Mesenchymal stem cell (in vitro differentiated cells and primary cell): ENCODE data around the gene IFNL3.
"Not testable (repeated sequence)": the region's sequence is repeated elsewhere in the genome, so short reads cannot be mapped to it uniquely, and the experiment has no call there.

Experiments
- DNase-seq: peaks from one replicate; pipeline ENCODE4 v3.0.0-alpha.2; 2013
- H2AFZ ChIP-seq: one replicate; pipeline ENCODE4 v1.6.1; 2013; ENCODE audit warnings: low read depth, mild to moderate bottlenecking, control low read depth, inconsistent platforms, low read length, moderate library complexity
- H2AK5ac ChIP-seq: 2 replicates; pipeline ENCODE4 v1.6.1; 2013; ENCODE audit warnings: low read length, moderate library complexity, mild to moderate bottlenecking, inconsistent platforms; ENCODE audit not compliant: severe bottlenecking
- H2BK120ac ChIP-seq: one replicate; pipeline ENCODE4 v1.6.1; 2013; ENCODE audit warnings: low read depth, mild to moderate bottlenecking, inconsistent platforms, low read length, moderate library complexity
- H2BK12ac ChIP-seq, 2 experiments: one replicate each; pipeline ENCODE4 v1.6.1; 2013; ENCODE audit warnings: inconsistent platforms in 2 of 2, low read length in 2 of 2, mild to moderate bottlenecking in 2 of 2, moderate library complexity in 2 of 2, control low read depth in 1 of 2
- H2BK15ac ChIP-seq: one replicate; pipeline ENCODE4 v1.6.1; 2013; ENCODE audit warnings: mild to moderate bottlenecking, low read depth, inconsistent platforms; ENCODE audit not compliant: poor library complexity, severe bottlenecking
- H2BK5ac ChIP-seq: 2 replicates; pipeline ENCODE4 v1.6.1; 2013; ENCODE audit warnings: low read depth, mild to moderate bottlenecking, low read length, control low read depth, inconsistent platforms; ENCODE audit not compliant: poor library complexity, severe bottlenecking
- H3K14ac ChIP-seq, 2 experiments: one replicate each; pipeline ENCODE4 v1.6.1; 2013; ENCODE audit warnings: inconsistent platforms in 2 of 2, low read length in 2 of 2, control low read depth in 1 of 2, mild to moderate bottlenecking in 1 of 2, moderate library complexity in 1 of 2
- H3K18ac ChIP-seq, 2 experiments: one replicate each; pipeline ENCODE4 v1.6.1; 2013; ENCODE audit warnings: inconsistent platforms in 2 of 2, low read length in 2 of 2, control low read depth in 1 of 2, low read depth in 1 of 2, mild to moderate bottlenecking in 1 of 2
- H3K23ac ChIP-seq, 2 experiments: one replicate each; pipeline ENCODE4 v1.6.1; 2013; ENCODE audit warnings: inconsistent platforms in 2 of 2, low read length in 2 of 2, mild to moderate bottlenecking in 2 of 2, moderate library complexity in 2 of 2, control low read depth in 1 of 2
- H3K27ac ChIP-seq: 2 replicates; pipeline ENCODE4 v1.5.1; 2013; ENCODE audit warnings: mild to moderate bottlenecking, moderate library complexity, low read length, control low read depth, inconsistent platforms; ENCODE audit not compliant: poor library complexity, severe bottlenecking
- H3K27me3 ChIP-seq, 2 experiments: 2 replicates each; pipeline versions ENCODE4 v1.6.1 to v1.7.0; 2013; ENCODE audit warnings: low read length in 2 of 2, mild to moderate bottlenecking in 2 of 2, moderate library complexity in 2 of 2, control low read depth in 1 of 2, inconsistent platforms in 1 of 2; ENCODE audit not compliant: control insufficient read depth in 1 of 2, insufficient read depth in 1 of 2
- H3K36me3 ChIP-seq, 2 experiments: 2 replicates each; pipeline versions ENCODE4 v1.6.1 to v1.7.0; 2013; ENCODE audit warnings: low read length in 2 of 2, control low read depth in 1 of 2, inconsistent platforms in 1 of 2, low read depth in 1 of 2, mild to moderate bottlenecking in 1 of 2; ENCODE audit not compliant: insufficient read depth in 2 of 2, control insufficient read depth in 1 of 2
- H3K4ac ChIP-seq, 2 experiments: one replicate each; pipeline ENCODE4 v1.6.1; 2013; ENCODE audit warnings: inconsistent platforms in 2 of 2, low read length in 2 of 2, mild to moderate bottlenecking in 2 of 2, moderate library complexity in 2 of 2, control low read depth in 1 of 2, low read depth in 1 of 2
- H3K4me1 ChIP-seq: 2 replicates; pipeline ENCODE4 v1.6.1; 2013; ENCODE audit warnings: low read depth, low read length, control low read depth; ENCODE audit not compliant: control insufficient read depth, insufficient read depth
- H3K4me2 ChIP-seq: 2 replicates; pipeline ENCODE4 v1.6.1; 2013; ENCODE audit warnings: low read length, mild to moderate bottlenecking, inconsistent platforms; ENCODE audit not compliant: poor library complexity, severe bottlenecking
- H3K4me3 ChIP-seq, 2 experiments: 2 replicates each; pipeline versions ENCODE4 v1.5.1 to v1.7.0; 2013; ENCODE audit warnings: low read length in 2 of 2, mild to moderate bottlenecking in 2 of 2, control low read depth in 1 of 2, low read depth in 1 of 2; ENCODE audit not compliant: insufficient read depth in 1 of 2
- H3K79me1 ChIP-seq: replicated peaks from 2 replicates; pipeline ENCODE4 v1.6.1; 2013; ENCODE audit warnings: mild to moderate bottlenecking, control low read depth, low read length, inconsistent platforms; ENCODE audit not compliant: poor library complexity, severe bottlenecking
- H3K9ac ChIP-seq: 2 replicates; pipeline ENCODE4 v1.7.0; 2013; ENCODE audit warnings: mild to moderate bottlenecking, low read length, moderate library complexity
- H3K9me3 ChIP-seq: 2 replicates; pipeline ENCODE4 v1.7.0; 2013; ENCODE audit warnings: mild to moderate bottlenecking, low read length; ENCODE audit not compliant: control insufficient read depth
- H4K8ac ChIP-seq: one replicate; pipeline ENCODE4 v1.6.1; 2013; ENCODE audit warnings: inconsistent platforms, mild to moderate bottlenecking, low read length, moderate library complexity
- H4K91ac ChIP-seq: one replicate; pipeline ENCODE4 v1.6.1; 2013; ENCODE audit warnings: mild to moderate bottlenecking, low read length, inconsistent platforms
- WGBS: methylation state at CpG from one replicate; pipeline ENCODE4 v1.1.7; 2013; ENCODE audit warnings: mixed read lengths; 5-methylcytosine and 5-hydroxymethylcytosine counted together

Gene IFNL3

GRCh38 chr19:39223703-39224279, 21.0 kb downstream of the IFNL3 start:
- Histone ChIP-seq H3K4ac (no peak overlapping the region), H2BK12ac (no peak overlapping the region), H2BK120ac (no peak overlapping the region), H3K9ac (no peak overlapping the region), H3K4me2 (no peak overlapping the region), H3K14ac (no peak overlapping the region), H3K79me1 (no peaks in the 10 kb centered on the region), H3K18ac (no peak overlapping the region), H2BK15ac (no peak overlapping the region), H4K8ac (no peak overlapping the region), H3K23ac (no peak overlapping the region), H3K27me3 (peaks cover 16 to 38% of the 10 kb centered on the region in 2 experiments), H3K36me3 (no peaks in the 10 kb centered on the region), H3K27ac (no peak overlapping the region), H2AFZ (no peak overlapping the region), H3K4me3 (no peak overlapping the region), H2AK5ac (no peak overlapping the region), H3K9me3 (no peaks in the 10 kb centered on the region), H3K4me1 (no peaks in the 10 kb centered on the region), H4K91ac (no peak overlapping the region), H2BK5ac (no peak overlapping the region)
- 0% methylated on average over 2 of the region's 4 CpGs for WGBS
- peak; percentile 42 for DNase-seq

DNA sequence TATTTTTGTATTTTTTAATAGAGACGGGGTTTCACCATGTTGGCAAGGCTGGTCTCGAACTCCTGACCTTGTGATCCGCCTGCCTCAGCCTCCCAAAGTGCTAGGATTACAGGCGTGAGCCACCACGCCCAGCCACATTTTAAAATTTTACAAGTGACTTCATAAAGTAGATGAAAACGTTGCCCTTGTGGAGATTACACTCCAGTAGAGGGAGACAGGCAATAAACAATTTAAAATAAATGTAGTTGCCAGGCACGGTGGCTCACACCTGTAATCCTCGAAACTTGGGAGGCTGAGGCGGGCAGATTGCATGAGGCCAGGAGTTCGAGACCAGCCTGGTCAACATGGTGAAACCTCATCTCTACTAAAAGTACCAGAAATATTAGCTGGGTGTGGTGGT, 25.7 kb downstream of the IFNL3 start:
- not testable (repeated sequence) for H2BK12ac ChIP-seq, H2BK15ac ChIP-seq, H3K36me3 ChIP-seq, H3K27ac ChIP-seq, H3K4me3 ChIP-seq, H3K9ac ChIP-seq, H3K14ac ChIP-seq, H4K91ac ChIP-seq, H3K4me2 ChIP-seq, H3K4ac ChIP-seq, H3K9me3 ChIP-seq, H2AK5ac ChIP-seq, DNase-seq, H2BK120ac ChIP-seq, H3K18ac ChIP-seq, H2AFZ ChIP-seq, H3K79me1 ChIP-seq, H2BK5ac ChIP-seq, H3K4me1 ChIP-seq, H4K8ac ChIP-seq, H3K23ac ChIP-seq
- WGBS, result 73% methylated on average over 9 of the region's 10 CpGs
- peaks cover 9 to 37% of the 10 kb centered on the region in 2 experiments for H3K27me3 ChIP-seq

GRCh38 chr19:39218230-39219007, 26.4 kb downstream of the IFNL3 start:
- no peak overlapping the region for H2AK5ac ChIP-seq
- no peak overlapping the region for H2BK5ac ChIP-seq
- H2BK12ac ChIP-seq, result no peak overlapping the region
- H3K18ac ChIP-seq, result no peak overlapping the region
- H2BK120ac ChIP-seq, result no peak overlapping the region
- H3K79me1 ChIP-seq, result no peaks in the 10 kb centered on the region
- H2AFZ ChIP-seq, result no peak overlapping the region
- no peak overlapping the region for H3K14ac ChIP-seq
- peaks cover 9% of the 10 kb centered on the region for H3K9me3 ChIP-seq
- H3K36me3 ChIP-seq, result no peaks in the 10 kb centered on the region
- DNase-seq, result no peak
- H3K27me3 ChIP-seq, result peaks cover 9 to 30% of the 10 kb centered on the region in 2 experiments
- no peak overlapping the region for H3K23ac ChIP-seq
- no peak overlapping the region for H4K91ac ChIP-seq
- WGBS, result 87% methylated on average over 14 of the region's 15 CpGs
- H4K8ac ChIP-seq, result no peak overlapping the region
- H3K27ac ChIP-seq, result no peak overlapping the region
- H3K9ac ChIP-seq, result no peak overlapping the region
- H3K4me1 ChIP-seq, result no peaks in the 10 kb centered on the region
- no peak overlapping the region for H2BK15ac ChIP-seq
- H3K4me3 ChIP-seq, result no peak overlapping the region
- no peak overlapping the region for H3K4ac ChIP-seq
- H3K4me2 ChIP-seq, result no peak overlapping the region

- no peak overlapping the region for H4K8ac ChIP-seq
Measured at GRCh38 chr19:39217094-39217493, 27.7 kb downstream of the IFNL3 start.

More at GRCh38 chr19:39217094-39217493, 27.7 kb downstream of the IFNL3 start:
- Histone ChIP-seq H3K9ac (no peak overlapping the region), H3K4me2 (no peak overlapping the region), H3K36me3 (no peaks in the 10 kb centered on the region), H2AFZ (no peak overlapping the region), H4K91ac (no peak overlapping the region), H3K27ac (no peak overlapping the region), H3K9me3 (peaks cover 9% of the 10 kb centered on the region), H2BK15ac (no peak overlapping the region), H3K4me3 (no peak overlapping the region), H2BK12ac (no peak overlapping the region), H2AK5ac (no peak overlapping the region), H2BK5ac (no peak overlapping the region), H3K79me1 (no peaks in the 10 kb centered on the region), H2BK120ac (no peak overlapping the region), H3K4ac (no peak overlapping the region), H3K27me3 (peaks cover 14 to 26% of the 10 kb centered on the region in 2 experiments), H3K23ac (no peak overlapping the region), H3K4me1 (no peaks in the 10 kb centered on the region), H3K18ac (no peak overlapping the region), H3K14ac (no peak overlapping the region)
- DNase-seq, result no peak
- WGBS, result 80% methylated on average over 5 of the region's 5 CpGs
